Suprapubic skin (tissue), 3 donors: ENCODE data around the gene GPR157.

Experiments used
- POLR2AphosphoS5 ChIP-seq, 3 donors: sonication (generic); formaldehyde crosslinking; IDR thresholded peaks; one replicate each; pipeline ENCODE4 v1.6.1; 2017; ENCODE audit warnings: antibody characterized with exemption in 3 of 3
- TF ChIP-seq, protein P1 (sequence below), 2 donors: fragments of 200-600 bp in 1 of 2; fragments of 450-650 bp in 1 of 2; sonication (generic) in 1 of 2; IDR thresholded peaks; one replicate each; pipeline ENCODE4 v1.5.1; 2016 to 2019; ENCODE audit warnings: antibody characterized with exemption in 2 of 2, mild to moderate bottlenecking in 1 of 2, moderate library complexity in 1 of 2

DNA sequence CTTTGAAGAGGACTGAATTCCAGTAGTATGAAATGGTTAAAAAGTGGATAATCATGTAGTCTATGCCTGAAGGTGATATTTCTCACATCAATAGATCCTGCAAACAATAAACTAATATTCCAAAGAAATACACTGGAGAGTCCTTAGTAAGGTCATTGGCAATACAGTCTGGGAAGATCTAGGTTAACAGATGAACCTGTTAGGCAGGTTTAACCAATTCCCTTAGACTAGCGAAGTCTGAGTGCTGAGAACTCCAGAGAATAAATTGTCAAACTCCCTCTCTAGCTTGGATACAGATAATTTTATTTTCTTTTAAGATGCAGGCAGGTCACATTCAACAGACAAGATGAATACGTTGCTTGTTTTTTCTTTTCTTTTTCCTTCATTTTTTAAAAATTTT is 2.4 kb downstream of the GPR157 start:
- no peak for TF ChIP-seq POLR2AphosphoS5 (IDR thresholded peaks at IDR 0.05)
- TF ChIP-seq, protein P1, sequence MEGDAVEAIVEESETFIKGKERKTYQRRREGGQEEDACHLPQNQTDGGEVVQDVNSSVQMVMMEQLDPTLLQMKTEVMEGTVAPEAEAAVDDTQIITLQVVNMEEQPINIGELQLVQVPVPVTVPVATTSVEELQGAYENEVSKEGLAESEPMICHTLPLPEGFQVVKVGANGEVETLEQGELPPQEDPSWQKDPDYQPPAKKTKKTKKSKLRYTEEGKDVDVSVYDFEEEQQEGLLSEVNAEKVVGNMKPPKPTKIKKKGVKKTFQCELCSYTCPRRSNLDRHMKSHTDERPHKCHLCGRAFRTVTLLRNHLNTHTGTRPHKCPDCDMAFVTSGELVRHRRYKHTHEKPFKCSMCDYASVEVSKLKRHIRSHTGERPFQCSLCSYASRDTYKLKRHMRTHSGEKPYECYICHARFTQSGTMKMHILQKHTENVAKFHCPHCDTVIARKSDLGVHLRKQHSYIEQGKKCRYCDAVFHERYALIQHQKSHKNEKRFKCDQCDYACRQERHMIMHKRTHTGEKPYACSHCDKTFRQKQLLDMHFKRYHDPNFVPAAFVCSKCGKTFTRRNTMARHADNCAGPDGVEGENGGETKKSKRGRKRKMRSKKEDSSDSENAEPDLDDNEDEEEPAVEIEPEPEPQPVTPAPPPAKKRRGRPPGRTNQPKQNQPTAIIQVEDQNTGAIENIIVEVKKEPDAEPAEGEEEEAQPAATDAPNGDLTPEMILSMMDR (IDR thresholded peaks at IDR 0.05) = no peak
